Fibroblast of pulmonary artery (primary cell): ENCODE data around the gene LGALS14.
A peak's percentile ranks its signal among the peaks of the same experiment; 100 is the strongest.
"Not testable (repeated sequence)": the region's sequence is repeated elsewhere in the genome, so short reads cannot be mapped to it uniquely, and the experiment has no call there.

Source experiments
- DNase-seq: peaks from one replicate; pipeline ENCODE4 v3.0.0-alpha.2; 2010; ENCODE audit warnings: low read depth
- H3K4me3 ChIP-seq: replicated peaks from 2 replicates; pipeline ENCODE4 v1.5.1; 2011; ENCODE audit warnings: low read depth, mild to moderate bottlenecking, control low read depth, low read length, moderate library complexity
- CTCF ChIP-seq: IDR thresholded peaks from 2 replicates; pipeline ENCODE4 v1.5.1; 2011; ENCODE audit warnings: mild to moderate bottlenecking, control low read depth, low read length, inconsistent platforms; ENCODE audit errors: missing control alignments

LGALS14 gene

GRCh38 chr19:39696387-39696786, 7.9 kb upstream of the LGALS14 start:
- TF ChIP-seq CTCF: no peak
- DNase-seq: peak; percentile 80
- H3K4me3 ChIP-seq: no peak overlapping the region

GRCh38 chr19:39698535-39698934, 5.7 kb upstream of the LGALS14 start:
- H3K4me3 ChIP-seq: no peak overlapping the region
- TF ChIP-seq CTCF: no peak
- DNase-seq: no peak

- no peak overlapping the region for H3K4me3 ChIP-seq
- DNase-seq: no peak
- no peak for TF ChIP-seq CTCF
These were observed 3.0 kb upstream of the LGALS14 start for GRCh38 chr19:39701291-39701690.

GRCh38 chr19:39705578-39706188, 1.4 kb downstream of the LGALS14 start:
- no peak overlapping the region for H3K4me3 ChIP-seq
- peak; percentile 23 for DNase-seq
- no peak for TF ChIP-seq CTCF

GRCh38 chr19:39708594-39708993, 4.3 kb downstream of the LGALS14 start:
- no peak for DNase-seq
- no peak for TF ChIP-seq CTCF
- no peak overlapping the region for H3K4me3 ChIP-seq

- H3K4me3 ChIP-seq: no peak overlapping the region
- no peak for DNase-seq
- no peak for TF ChIP-seq CTCF
These were observed 5.0 kb downstream of the LGALS14 start for GRCh38 chr19:39709026-39709872.

GRCh38 chr19:39710333-39710890, 6.1 kb downstream of the LGALS14 start:
- no peak for TF ChIP-seq CTCF
- H3K4me3 ChIP-seq: no peak overlapping the region
- no peak for DNase-seq

- not testable (repeated sequence) for DNase-seq, H3K4me3 ChIP-seq
These were observed 15.9 kb downstream of the LGALS14 start for GRCh38 chr19:39720144-39720543.
